ENCODE measurements around the gene GPA33. TPM values are rescaled to one million over a fixed set of nuclear protein-coding genes. Genes with fewer than 3 reads are reported as not detected.
A peak's percentile ranks its signal among the peaks of the same experiment; 100 is the strongest.

The GPA33 gene
- total and polyA plus RNA-seq, 9 of the 15 experiments (the other 6 are each of a cell fraction or from before 2014, with no cell fraction given) = 0.13 TPM; not detected in 8

DNA sequence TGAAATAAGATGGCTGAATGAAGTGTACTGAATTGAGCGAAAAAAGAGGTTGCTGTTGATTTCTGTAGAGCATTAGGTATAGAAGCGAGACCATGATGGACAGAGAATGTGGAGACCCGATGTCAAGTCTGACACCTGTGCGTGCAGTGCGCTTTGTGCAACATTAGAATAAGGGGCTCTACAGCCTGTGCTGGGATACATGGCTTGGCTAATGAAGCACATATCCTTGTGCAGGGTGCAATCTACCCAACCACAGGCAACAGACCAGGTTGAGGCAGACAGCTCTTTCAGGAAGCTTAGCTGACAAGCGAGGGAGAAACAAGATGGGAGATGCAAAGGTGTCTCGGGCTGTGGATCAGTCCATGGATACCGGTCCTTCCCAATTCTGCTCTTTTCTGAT, 18.9 kb downstream of the GPA33 start (continued):
- TF ChIP-seq E2F3 (CRISPR knock-in tag; IDR thresholded peaks at IDR 0.05) (no peak), RAD51 (IDR thresholded peaks at IDR 0.05; ENCODE audit: borderline replicate concordance, low read depth) (no peak), USF1 (CRISPR knock-in tag; IDR thresholded peaks at IDR 0.05) (no peak)

GRCh38 chr1:167068761-167069160, 21.4 kb downstream of the GPA33 start:
- POLR2A ChIA-PET = interaction anchor here (0.7 to 1.2 kb wide), 5 partner anchors 11 to 1507 kb away, joined by 3 to 7 read pairs (median 3); no protein-coding TSS in a partner anchor
- ATAC-seq (no peak), DNase-seq (ENCODE audit: extremely low read depth in 1 of 4, low spot score in 3 of 4) (no peak), FAIRE-seq (no peak)
- CTCF ChIA-PET (ENCODE audit: low intra/inter-chr PET ratio) = interaction anchor here (0.6 kb wide), 1 partner anchor 381 kb away, joined by 3 read pairs; no protein-coding TSS in a partner anchor
- H3K27ac ChIP-seq (ENCODE audit: extremely low read depth, low read depth, low read length) = no peak overlapping the region; the same call in 2 of the 3 replicates
- H3K4me1 ChIP-seq (replicated peaks in 1 of 2; ENCODE audit: control insufficient read depth in 2 of 2, insufficient read depth in 2 of 2, low read length in 2 of 2) = peaks cover 0 to 9% of the 10 kb centered on the region in 2 experiments; a peak in 3 of 5 replicates
- peak overlapping the region; percentile 39; the same call in 1 of the 2 replicates for H3K4me2 ChIP-seq (ENCODE audit: insufficient read depth, low read length)
- TF ChIP-seq, protein P1, sequence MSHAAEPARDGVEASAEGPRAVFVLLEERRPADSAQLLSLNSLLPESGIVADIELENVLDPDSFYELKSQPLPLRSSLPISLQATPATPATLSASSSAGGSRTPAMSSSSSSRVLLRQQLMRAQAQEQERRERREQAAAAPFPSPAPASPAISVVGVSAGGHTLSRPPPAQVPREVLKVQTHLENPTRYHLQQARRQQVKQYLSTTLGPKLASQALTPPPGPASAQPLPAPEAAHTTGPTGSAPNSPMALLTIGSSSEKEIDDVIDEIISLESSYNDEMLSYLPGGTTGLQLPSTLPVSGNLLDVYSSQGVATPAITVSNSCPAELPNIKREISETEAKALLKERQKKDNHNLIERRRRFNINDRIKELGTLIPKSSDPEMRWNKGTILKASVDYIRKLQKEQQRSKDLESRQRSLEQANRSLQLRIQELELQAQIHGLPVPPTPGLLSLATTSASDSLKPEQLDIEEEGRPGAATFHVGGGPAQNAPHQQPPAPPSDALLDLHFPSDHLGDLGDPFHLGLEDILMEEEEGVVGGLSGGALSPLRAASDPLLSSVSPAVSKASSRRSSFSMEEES (CRISPR knock-in tag; IDR thresholded peaks at IDR 0.05) = peak; percentile 22; the same call in 1 of the 2 replicates
- TF ChIP-seq EZH2 (IDR thresholded peaks at IDR 0.05; ENCODE audit: borderline replicate concordance, low read depth, low read length) (no peak), RAD51 (IDR thresholded peaks at IDR 0.05; ENCODE audit: borderline replicate concordance, low read depth) (peak; percentile 46; the same call in 1 of the 2 replicates), USF1 (CRISPR knock-in tag; IDR thresholded peaks at IDR 0.05) (peak; percentile 65), ZNF512 (tag; IDR thresholded peaks at IDR 0.05) (no peak)
- TF ChIP-seq, protein P2, sequence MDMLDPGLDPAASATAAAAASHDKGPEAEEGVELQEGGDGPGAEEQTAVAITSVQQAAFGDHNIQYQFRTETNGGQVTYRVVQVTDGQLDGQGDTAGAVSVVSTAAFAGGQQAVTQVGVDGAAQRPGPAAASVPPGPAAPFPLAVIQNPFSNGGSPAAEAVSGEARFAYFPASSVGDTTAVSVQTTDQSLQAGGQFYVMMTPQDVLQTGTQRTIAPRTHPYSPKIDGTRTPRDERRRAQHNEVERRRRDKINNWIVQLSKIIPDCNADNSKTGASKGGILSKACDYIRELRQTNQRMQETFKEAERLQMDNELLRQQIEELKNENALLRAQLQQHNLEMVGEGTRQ (CRISPR knock-in tag; IDR thresholded peaks at IDR 0.05) = peak; percentile 51
- H3K4me3 ChIP-seq = no peak overlapping the region
- peaks cover 44 to 48% of the 10 kb centered on the region in 2 experiments for H3K27me3 ChIP-seq (ENCODE audit: control insufficient read depth in 2 of 2, insufficient read depth in 2 of 2, low read length in 2 of 2)
- H2AFZ ChIP-seq (ENCODE audit: low read depth, low read length) = peak overlapping the region; percentile 64
- under 1% methylated on average over 13 of the region's 13 CpGs for WGBS (ENCODE audit: insufficient coverage, low coverage, missing lambda C conversion rate)
- intact Hi-C loops (cut with micrococcal nuclease) (loop anchor here (5.0 kb wide), 2 partner anchors 199 to 619 kb away; no protein-coding TSS in a partner anchor), in situ Hi-C loops (cut with MboI) (loop anchor here (5.0 to 10.0 kb wide), 3 partner anchors 379 to 626 kb away; no protein-coding TSS in a partner anchor)
- no peaks in the 10 kb centered on the region for H3K9me1 ChIP-seq (ENCODE audit: control insufficient read depth, insufficient read depth, low read length)
- no peaks in the 10 kb centered on the region for H3K9me3 ChIP-seq (replicated peaks; ENCODE audit: control insufficient read depth, insufficient read depth, low read depth, low read length)
- no TSS peak for BruUV-seq (replicated peaks)
- no peaks in the 10 kb centered on the region for H3K79me2 ChIP-seq (ENCODE audit: control insufficient read depth, insufficient read depth, low read length)
- H3K36me3 ChIP-seq (ENCODE audit: control insufficient read depth, insufficient read depth, low read length) = no peaks in the 10 kb centered on the region
- H4K20me1 ChIP-seq (replicated peaks; ENCODE audit: control insufficient read depth, insufficient read depth, low read length) = peaks cover 5% of the 10 kb centered on the region; the same call in 1 of the 2 replicates
- no peak overlapping the region for H3K9ac ChIP-seq (ENCODE audit: insufficient read depth in 1 of 2, low read depth in 2 of 2, low read length in 2 of 2)
